ENCODE results near the gene L1CAM. TPM values are rescaled to one million over a fixed set of nuclear protein-coding genes. Genes with fewer than 3 reads are reported as not detected.
A peak's percentile ranks its signal among the peaks of the same experiment; 100 is the strongest.

The L1CAM gene
- total RNA-seq, 1 donor from 2014 or later, result 24.6 TPM

GRCh38 chrX:153905481-153906095 is 19.6 kb upstream of the L1CAM start:
- no peak for DNase-seq (ENCODE audit: low read depth)

- DNase-seq (ENCODE audit: low read depth), result no peak
These were observed 18.3 kb upstream of the L1CAM start, which contains the start of gene AVPR2 for GRCh38 chrX:153903991-153904957. AVPR2 (plus strand) TSS chrX:153904673; CDS start chrX:153905146, 473 bp downstream.

GRCh38 chrX:153903238-153903980 is 17.4 kb upstream of the L1CAM start:
- peak; percentile 61 for DNase-seq (ENCODE audit: low read depth)

GRCh38 chrX:153902385-153902784 is 16.4 kb upstream of the L1CAM start:
- DNase-seq (ENCODE audit: low read depth), result no peak

GRCh38 chrX:153901753-153902140 is 15.8 kb upstream of the L1CAM start:
- DNase-seq (ENCODE audit: low read depth), result no peak

GRCh38 chrX:153900831-153901752 is 15.1 kb upstream of the L1CAM start:
- DNase-seq (ENCODE audit: low read depth), result peak; percentile 93

- no peak for DNase-seq (ENCODE audit: low read depth)
These were observed 11.9 kb upstream of the L1CAM start for GRCh38 chrX:153897899-153898298.

- no peak for DNase-seq (ENCODE audit: low read depth)
These were observed 3.1 kb upstream of the L1CAM start for GRCh38 chrX:153889123-153889522.

- DNase-seq (ENCODE audit: low read depth), result no peak
These were observed 2.4 kb upstream of the L1CAM start for GRCh38 chrX:153888344-153888743.

- DNase-seq (ENCODE audit: low read depth), result no peak
These were observed 1.4 kb upstream of the L1CAM start for GRCh38 chrX:153887385-153887784.

- DNase-seq (ENCODE audit: low read depth), result peak; percentile 63
These were observed 942 bp upstream of the L1CAM start for GRCh38 chrX:153886915-153887314.

- DNase-seq (ENCODE audit: low read depth), result no peak
These were observed 675 bp downstream of the L1CAM start for GRCh38 chrX:153885208-153885787.

GRCh38 chrX:153884590-153884989 is 1.4 kb downstream of the L1CAM start:
- DNase-seq (ENCODE audit: low read depth), result no peak

- DNase-seq (ENCODE audit: low read depth), result no peak
These were observed 1.8 kb downstream of the L1CAM start for GRCh38 chrX:153884136-153884535.

GRCh38 chrX:153883163-153883843 is 2.7 kb downstream of the L1CAM start:
- no peak for DNase-seq (ENCODE audit: low read depth)

GRCh38 chrX:153882557-153882956 is 3.4 kb downstream of the L1CAM start:
- DNase-seq (ENCODE audit: low read depth), result no peak

- DNase-seq (ENCODE audit: low read depth), result no peak
These were observed 3.9 kb downstream of the L1CAM start for GRCh38 chrX:153882086-153882498.

- no peak for DNase-seq (ENCODE audit: low read depth)
These were observed 4.7 kb downstream of the L1CAM start for GRCh38 chrX:153881281-153881680.

GRCh38 chrX:153880440-153880815 is 5.5 kb downstream of the L1CAM start:
- no peak for DNase-seq (ENCODE audit: low read depth)

All from myocyte (in vitro differentiated cells).